HL-60 (cell line): ENCODE measurements around the gene AURKB.

Experiments
- DNase-seq, 2 experiments: peaks; one replicate each; pipeline ENCODE4 v3.0.0-alpha.2; 2010 to 2020; ENCODE audit warnings: low read depth in 1 of 2, low spot score in 1 of 2
- H3K27ac ChIP-seq: fragments of 250-450 bp; sonication (Bioruptor Pico); replicated peaks from 2 replicates; pipeline ENCODE4 v1.5.1; 2020; ENCODE audit warnings: mild to moderate bottlenecking, moderate library complexity
- H3K27me3 ChIP-seq: fragments of 250-450 bp; sonication (Bioruptor Pico); 2 replicates; pipeline ENCODE4 v1.5.1; 2021; ENCODE audit warnings: mild to moderate bottlenecking, moderate library complexity; ENCODE audit not compliant: insufficient read depth, poor library complexity, severe bottlenecking
- H3K4me3 ChIP-seq: replicated peaks from 2 replicates; pipeline ENCODE4 v1.5.1; 2011; ENCODE audit warnings: mild to moderate bottlenecking, control low read depth, low read length; ENCODE audit not compliant: insufficient read depth
- GABPA ChIP-seq: IDR thresholded peaks from 2 replicates; pipeline ENCODE4 v1.6.1; 2012; ENCODE audit warnings: low read depth
- POLR2AphosphoS5 ChIP-seq: IDR thresholded peaks from 2 replicates; pipeline ENCODE4 v1.6.1; 2012; ENCODE audit warnings: low read depth
- SPI1 ChIP-seq: IDR thresholded peaks from 2 replicates; pipeline ENCODE4 v1.6.1; 2012; ENCODE audit warnings: low read depth, mild to moderate bottlenecking, borderline replicate concordance
- long read RNA-seq: library from polyadenylated mRNA; unstranded; transcript quantifications from one replicate; pipeline ENCODE4 v2.0.0, GENCODE V29; 2020
- TF ChIP-seq, protein P1 (sequence below): IDR thresholded peaks from 2 replicates; pipeline ENCODE4 v1.6.1; 2012; ENCODE audit warnings: low read depth; ENCODE audit not compliant: insufficient replicate concordance
- TF ChIP-seq, protein P2 (sequence below): IDR thresholded peaks from one replicate; pipeline ENCODE4 v1.5.1; 2011; ENCODE audit warnings: low read length, control low read depth, inconsistent platforms; ENCODE audit not compliant: insufficient read depth

AURKB gene
- long read RNA-seq, transcript AURKB-201 (9 exons, 1,254 nt): minor isoform, 26 of 611 reads
- long read RNA-seq, transcript AURKB-202 (8 exons, 1,167 nt): minor isoform, 43 of 611 reads
- long read RNA-seq, transcript AURKB-214 (9 exons, 1,227 nt): major isoform, 390 of 611 reads
- long read RNA-seq, partial matches to known transcripts: 26 of 611 reads
- long read RNA-seq, other reads (novel, unspliced or antisense): 124 of 611 reads

DNA sequence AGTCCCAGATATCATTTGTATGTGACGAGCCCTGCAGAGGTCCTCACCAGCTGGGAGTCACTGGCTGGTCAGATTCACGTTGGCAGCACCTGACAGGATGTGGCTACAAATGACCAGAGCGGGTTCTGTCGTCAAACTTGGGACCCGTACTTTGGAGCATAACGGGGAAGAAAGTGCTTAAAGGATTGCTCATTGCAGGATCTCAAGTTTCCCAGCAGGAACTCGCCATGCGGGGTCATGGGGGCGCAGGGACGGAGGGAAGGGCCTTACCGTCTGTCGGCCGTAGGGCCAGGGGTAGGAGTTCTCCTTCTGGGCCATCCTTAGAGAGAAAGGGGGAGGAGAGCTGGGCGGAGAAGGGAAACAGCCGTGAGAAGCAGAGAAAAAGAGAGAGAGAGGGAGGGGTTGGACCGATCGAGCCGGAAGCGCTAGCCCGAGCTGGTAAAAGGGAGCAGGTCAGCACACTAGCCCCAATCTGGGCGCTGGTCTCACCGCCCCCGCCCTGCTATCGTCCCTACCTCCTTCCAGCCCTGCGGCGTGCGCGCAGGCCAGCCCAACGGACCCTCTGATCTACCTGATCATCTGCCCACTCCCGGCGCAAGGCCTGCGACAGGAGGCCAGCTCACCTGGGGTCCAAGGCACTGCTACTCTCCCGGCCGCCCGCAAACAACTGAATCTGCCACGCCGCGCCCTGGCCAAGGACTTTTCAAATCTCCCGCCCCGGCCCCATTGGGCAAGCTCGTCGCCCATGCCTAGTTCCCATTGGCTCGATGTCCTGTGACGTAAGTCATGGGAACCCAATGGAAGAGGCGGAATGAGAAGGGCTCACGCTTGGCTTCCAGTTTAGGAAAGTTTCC is at the start of gene AURKB:
AURKB (minus strand) TSS at position 669 of the 854 bp plus-strand sequence; CDS start at position 318, 351 bp downstream.
- DNase-seq: peak; percentile 75 to 89
- TF ChIP-seq, protein P1, sequence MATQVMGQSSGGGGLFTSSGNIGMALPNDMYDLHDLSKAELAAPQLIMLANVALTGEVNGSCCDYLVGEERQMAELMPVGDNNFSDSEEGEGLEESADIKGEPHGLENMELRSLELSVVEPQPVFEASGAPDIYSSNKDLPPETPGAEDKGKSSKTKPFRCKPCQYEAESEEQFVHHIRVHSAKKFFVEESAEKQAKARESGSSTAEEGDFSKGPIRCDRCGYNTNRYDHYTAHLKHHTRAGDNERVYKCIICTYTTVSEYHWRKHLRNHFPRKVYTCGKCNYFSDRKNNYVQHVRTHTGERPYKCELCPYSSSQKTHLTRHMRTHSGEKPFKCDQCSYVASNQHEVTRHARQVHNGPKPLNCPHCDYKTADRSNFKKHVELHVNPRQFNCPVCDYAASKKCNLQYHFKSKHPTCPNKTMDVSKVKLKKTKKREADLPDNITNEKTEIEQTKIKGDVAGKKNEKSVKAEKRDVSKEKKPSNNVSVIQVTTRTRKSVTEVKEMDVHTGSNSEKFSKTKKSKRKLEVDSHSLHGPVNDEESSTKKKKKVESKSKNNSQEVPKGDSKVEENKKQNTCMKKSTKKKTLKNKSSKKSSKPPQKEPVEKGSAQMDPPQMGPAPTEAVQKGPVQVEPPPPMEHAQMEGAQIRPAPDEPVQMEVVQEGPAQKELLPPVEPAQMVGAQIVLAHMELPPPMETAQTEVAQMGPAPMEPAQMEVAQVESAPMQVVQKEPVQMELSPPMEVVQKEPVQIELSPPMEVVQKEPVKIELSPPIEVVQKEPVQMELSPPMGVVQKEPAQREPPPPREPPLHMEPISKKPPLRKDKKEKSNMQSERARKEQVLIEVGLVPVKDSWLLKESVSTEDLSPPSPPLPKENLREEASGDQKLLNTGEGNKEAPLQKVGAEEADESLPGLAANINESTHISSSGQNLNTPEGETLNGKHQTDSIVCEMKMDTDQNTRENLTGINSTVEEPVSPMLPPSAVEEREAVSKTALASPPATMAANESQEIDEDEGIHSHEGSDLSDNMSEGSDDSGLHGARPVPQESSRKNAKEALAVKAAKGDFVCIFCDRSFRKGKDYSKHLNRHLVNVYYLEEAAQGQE: peak; percentile 41
- no peak for TF ChIP-seq GABPA
- TF ChIP-seq POLR2AphosphoS5: peak; percentile 37; the same call in 1 of the 2 replicates
- TF ChIP-seq, protein P2, sequence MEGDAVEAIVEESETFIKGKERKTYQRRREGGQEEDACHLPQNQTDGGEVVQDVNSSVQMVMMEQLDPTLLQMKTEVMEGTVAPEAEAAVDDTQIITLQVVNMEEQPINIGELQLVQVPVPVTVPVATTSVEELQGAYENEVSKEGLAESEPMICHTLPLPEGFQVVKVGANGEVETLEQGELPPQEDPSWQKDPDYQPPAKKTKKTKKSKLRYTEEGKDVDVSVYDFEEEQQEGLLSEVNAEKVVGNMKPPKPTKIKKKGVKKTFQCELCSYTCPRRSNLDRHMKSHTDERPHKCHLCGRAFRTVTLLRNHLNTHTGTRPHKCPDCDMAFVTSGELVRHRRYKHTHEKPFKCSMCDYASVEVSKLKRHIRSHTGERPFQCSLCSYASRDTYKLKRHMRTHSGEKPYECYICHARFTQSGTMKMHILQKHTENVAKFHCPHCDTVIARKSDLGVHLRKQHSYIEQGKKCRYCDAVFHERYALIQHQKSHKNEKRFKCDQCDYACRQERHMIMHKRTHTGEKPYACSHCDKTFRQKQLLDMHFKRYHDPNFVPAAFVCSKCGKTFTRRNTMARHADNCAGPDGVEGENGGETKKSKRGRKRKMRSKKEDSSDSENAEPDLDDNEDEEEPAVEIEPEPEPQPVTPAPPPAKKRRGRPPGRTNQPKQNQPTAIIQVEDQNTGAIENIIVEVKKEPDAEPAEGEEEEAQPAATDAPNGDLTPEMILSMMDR: no peak
- TF ChIP-seq SPI1: no peak
- peak within 1 kb of the TSS; percentile 72 for H3K4me3 ChIP-seq
- H3K27me3 ChIP-seq: no peaks in the 10 kb centered on the region
- peak within 1 kb of the TSS; percentile 95 for H3K27ac ChIP-seq

DNA sequence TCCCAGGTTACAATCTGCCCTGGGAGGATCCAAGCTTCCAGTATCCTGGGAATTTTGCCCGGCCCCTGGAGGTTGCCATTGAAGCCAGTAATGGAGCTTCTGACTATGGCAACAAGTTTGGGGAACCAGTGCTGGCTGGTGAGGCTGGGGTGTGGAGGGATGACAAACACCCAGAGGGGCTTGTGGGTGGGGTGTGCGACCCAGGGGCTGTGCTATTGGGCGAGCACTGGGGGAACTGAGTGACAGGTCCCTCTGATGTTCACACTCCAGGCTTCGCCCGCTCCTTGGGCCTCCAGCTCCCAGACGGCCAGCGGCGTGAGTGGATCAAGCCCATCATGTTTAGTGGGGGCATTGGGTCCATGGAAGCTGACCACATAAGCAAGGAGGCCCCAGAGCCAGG is 47.4 kb upstream of the AURKB start:
- Histone ChIP-seq H3K27ac (no peak overlapping the region), H3K27me3 (no peaks in the 10 kb centered on the region), H3K4me3 (no peak overlapping the region)
- TF ChIP-seq, protein P1: no peak
- TF ChIP-seq, protein P2: no peak
- TF ChIP-seq GABPA (no peak), POLR2AphosphoS5 (no peak), SPI1 (no peak)
- no peak for DNase-seq

DNA sequence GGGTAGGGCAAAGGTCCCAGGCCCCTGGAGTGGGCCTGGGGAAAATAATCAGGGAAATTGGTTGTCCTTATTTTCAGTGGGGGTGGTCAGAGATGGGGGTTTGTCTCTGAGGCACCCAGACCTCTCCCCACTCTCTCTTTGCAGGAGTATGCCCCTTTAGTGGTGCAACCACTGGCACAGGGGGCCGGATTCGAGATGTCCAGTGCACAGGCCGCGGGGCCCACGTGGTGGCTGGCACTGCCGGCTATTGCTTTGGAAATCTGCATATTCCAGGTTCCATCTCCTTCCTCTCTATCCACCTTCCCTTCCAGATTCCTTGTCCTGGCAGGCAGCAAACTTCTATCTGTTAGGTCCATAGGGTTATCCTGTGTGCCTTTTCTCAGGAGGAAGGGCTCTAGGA is 46.3 kb upstream of the AURKB start:
- Histone ChIP-seq H3K27me3 (no peaks in the 10 kb centered on the region), H3K27ac (no peak overlapping the region), H3K4me3 (no peak overlapping the region)
- DNase-seq: no peak
- TF ChIP-seq, protein P2: no peak
- no peak for TF ChIP-seq POLR2AphosphoS5
- TF ChIP-seq, protein P1: no peak
- no peak for TF ChIP-seq GABPA
- TF ChIP-seq SPI1: no peak
